T47D (cell line): ENCODE data around the gene MOB3A.

Experiments
- DNase-seq, 2 experiments: peaks; one replicate each; pipeline versions ENCODE4 v3.0.0 to v3.0.0-alpha.2; 2011 to 2012; ENCODE audit warnings: low read depth in 1 of 2, low spot score in 1 of 2
- JUND ChIP-seq: IDR thresholded peaks from 2 replicates; pipeline ENCODE4 v1.6.1; 2012; ENCODE audit warnings: low read depth
- in situ Hi-C: cut with HindIII; loops from 2 replicates; pipeline ENCODE4 v1.10.0; 2016; ENCODE audit warnings: low sequenced_read_pairs, low pct_unique_long_range_greater_than_20kb

MOB3A gene

DNA sequence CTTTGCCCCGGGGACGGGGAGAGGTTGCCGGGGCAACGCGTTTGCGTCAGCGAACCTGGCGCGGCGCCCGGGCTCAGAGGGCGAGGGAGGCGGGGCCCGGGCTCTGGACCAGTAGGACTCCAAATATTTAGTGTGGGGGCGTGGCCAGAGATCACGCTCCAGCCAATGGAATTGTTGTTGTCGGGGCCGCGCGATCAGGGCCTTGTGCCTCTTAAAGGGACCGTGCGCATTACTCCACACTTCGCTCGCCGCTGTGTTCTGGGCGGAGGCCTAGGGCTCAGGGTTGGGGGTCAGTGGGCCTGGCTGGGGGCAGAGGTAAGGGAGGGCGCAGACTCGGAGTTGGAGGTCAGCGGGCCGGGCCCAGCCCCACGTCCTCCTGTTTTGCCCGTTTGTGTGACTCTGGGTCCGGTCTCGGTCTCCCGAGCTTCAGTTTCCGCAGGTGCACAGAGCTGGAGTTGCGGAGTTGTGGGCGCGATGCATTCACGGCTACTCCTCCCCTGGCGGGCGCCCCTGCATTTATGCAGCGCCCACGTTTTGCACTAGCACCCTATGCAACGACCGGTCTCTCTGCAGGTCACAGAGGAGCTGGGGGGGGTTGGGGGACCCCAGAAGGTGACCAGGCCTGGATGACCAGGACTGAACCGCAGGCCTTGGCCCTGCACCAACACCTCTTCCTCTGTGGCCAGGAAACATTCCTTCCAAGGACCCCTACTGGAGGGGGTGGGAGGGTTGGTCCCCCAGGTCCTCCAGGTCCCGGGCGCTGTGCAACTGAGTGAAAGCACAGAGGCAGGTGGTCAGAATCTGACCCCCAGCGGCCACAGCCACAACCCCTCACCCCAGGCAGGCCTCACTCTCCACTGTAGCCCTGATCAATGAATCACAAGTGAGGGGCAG, 34.4 kb downstream of the MOB3A start:
- no peak for TF ChIP-seq JUND
- in situ Hi-C loops, result no loop called here
- DNase-seq, result peak; percentile 76 to 97

DNA sequence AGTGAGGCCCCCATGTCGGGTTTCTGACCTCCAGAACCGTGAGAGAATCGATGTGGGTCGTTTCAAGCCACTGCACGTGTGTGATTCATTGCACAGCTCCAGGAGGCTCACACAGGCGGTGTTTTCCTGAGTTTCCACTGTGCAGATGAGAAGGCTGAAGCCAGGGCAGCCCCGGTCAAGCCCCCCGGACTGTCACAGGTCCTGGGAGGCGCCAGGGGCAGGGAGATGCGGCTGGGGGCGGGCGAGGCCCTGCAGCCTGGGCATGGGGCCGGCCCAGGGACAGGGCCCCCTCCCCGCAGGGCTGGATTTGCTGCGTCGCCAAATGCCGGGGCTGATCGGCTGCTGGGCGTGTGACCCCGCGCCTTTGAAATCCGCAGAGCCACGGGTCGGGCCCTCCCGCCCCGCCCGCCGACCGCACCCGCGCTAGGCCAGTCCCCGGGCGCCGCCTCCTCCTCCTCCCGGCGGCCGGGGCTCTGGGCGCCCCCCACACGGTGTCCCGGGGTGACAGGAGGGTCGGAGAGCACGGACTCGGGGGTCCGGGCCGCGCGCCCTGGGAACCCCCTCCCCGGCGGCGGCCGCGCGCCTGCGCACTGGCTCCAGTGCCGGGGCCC, 35.1 kb downstream of the MOB3A start:
- in situ Hi-C loops, result no loop called here
- TF ChIP-seq JUND, result no peak
- no peak for DNase-seq

GRCh38 chr19:2059422-2060201, 36.5 kb downstream of the MOB3A start:
- DNase-seq, result peak in 1 of 2 experiments; percentile 86
- TF ChIP-seq JUND, result no peak
- in situ Hi-C loops, result no loop called here

DNA sequence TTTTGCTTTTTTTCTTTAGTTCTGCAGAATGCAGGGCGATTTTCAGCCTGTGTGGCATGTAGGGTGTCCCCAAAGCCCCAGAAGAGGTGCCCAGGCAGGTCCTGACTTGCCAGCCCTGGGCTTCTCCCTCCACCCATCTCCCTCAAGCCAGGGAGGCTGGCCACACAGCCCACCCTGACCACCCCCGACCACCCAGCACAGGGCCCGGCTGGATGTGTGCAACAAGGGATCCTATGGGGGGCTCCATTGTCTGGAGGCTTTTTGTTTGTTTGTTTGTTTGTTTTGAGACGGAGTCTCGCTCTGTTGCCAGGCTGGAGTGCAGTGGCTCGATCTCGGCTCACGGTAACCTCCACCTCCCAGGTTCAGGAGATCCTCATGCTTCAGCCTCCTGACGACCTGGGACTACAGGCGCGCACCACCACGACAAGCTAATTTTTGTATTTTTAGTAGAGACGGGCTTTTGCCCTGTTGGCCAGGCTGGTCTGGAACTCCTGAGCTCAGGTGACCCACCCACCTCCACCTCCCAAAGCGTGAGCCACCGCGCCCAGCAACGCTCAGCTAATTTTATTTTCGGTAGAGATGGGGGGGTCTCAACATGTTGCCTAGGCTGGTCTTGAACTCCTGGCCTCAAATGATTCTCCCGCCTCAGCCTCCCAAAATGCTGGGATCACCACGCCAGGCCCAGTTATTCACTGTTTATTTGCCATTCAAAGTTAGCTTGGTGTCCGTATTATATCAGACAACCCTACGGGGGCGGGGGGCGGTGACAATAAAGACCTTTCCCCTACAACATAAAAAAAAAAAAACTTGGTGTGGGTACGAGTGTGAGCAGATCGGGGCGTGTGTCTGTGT, 37.3 kb downstream of the MOB3A start:
- DNase-seq, result no peak
- TF ChIP-seq JUND, result no peak
- in situ Hi-C loops, result no loop called here

- in situ Hi-C loops, result no loop called here
- no peak for TF ChIP-seq JUND
- DNase-seq, result no peak
These were observed 38.3 kb downstream of the MOB3A start for GRCh38 chr19:2057484-2058469.

- in situ Hi-C loops, result no loop called here
- no peak for DNase-seq
- no peak for TF ChIP-seq JUND
These were observed 39.3 kb downstream of the MOB3A start for GRCh38 chr19:2056837-2057192.

DNA sequence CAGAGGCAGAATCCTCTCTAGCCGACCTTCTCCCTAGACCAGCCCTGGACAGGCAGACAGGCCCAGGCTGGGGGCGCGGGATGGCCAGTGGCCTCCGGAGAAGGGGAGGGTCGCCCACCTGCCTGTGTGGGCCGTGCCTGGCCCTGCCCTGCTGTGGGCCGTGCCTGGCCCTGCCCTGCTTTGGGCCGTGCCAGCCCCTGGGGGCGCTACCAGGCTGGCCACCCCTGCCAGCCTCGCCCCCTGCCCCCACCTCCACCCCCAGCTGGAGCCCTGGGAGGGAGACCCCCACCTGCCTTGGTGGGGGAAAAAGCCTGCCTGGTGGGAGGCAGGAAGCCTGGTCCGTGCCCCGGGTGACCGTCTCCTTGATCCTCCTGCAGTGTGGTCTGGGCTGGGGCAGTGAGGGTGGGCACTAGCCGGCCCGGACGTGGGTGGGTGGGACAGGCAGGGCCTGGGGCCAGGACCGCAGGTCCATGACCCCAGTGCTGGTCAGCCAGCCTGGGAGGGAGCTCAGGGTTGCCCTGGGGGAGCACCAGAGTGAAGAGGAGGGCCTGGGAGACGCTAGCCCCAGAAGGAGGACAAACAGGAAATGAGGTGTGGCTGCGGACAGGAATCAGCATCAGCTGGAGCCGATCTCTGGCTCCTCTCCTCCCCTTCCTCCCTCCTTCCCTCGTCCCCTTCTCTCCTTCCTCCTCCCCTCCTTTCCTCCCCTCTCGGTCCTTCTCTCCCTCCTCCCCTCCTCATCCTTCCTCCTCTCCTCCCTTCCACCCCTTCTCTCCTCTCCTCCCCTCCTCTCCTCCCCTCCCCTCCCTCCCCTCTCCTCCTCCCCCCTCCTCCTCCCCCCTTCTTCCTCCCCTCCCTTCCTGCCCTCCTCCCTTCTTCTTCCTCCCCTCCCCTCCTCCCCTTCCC, 39.9 kb downstream of the MOB3A start:
- peak in 1 of 2 experiments; percentile 62 for DNase-seq
- in situ Hi-C loops, result no loop called here

GRCh38 chr19:2054763-2055162, 41.4 kb downstream of the MOB3A start:
- DNase-seq, result no peak
- TF ChIP-seq JUND, result no peak
- in situ Hi-C loops, result no loop called here

More for the DNA sequence above, 39.9 kb downstream of the MOB3A start:
- TF ChIP-seq JUND, result no peak

- no peak for DNase-seq
These were observed 42.3 kb downstream of the MOB3A start for GRCh38 chr19:2053601-2054389.

More at GRCh38 chr19:2053601-2054389, 42.3 kb downstream of the MOB3A start:
- TF ChIP-seq JUND, result no peak
- in situ Hi-C loops, result no loop called here
